Suprapubic skin (tissue), 4 donors: ENCODE measurements around the gene KRT31. TPM values are rescaled to one million over a fixed set of nuclear protein-coding genes. Genes with fewer than 3 reads are reported as not detected.
A peak's percentile ranks its signal among the peaks of the same experiment; 100 is the strongest.

ENCODE experiments used
- DNase-seq, 2 donors: peaks; one replicate each; pipeline ENCODE4 v3.0.0-alpha.2; 2019; ENCODE audit warnings: low spot score in 2 of 2
- H3K27ac ChIP-seq: fragments of 200-600 bp; sonication (generic); one replicate; pipeline ENCODE4 v1.5.1; 2019
- H3K27me3 ChIP-seq: fragments of 200-600 bp; sonication (generic); one replicate; pipeline ENCODE4 v1.5.1; 2019
- H3K36me3 ChIP-seq: fragments of 200-600 bp; sonication (generic); one replicate; pipeline ENCODE4 v1.5.1; 2019
- H3K4me1 ChIP-seq: fragments of 200-600 bp; sonication (generic); one replicate; pipeline ENCODE4 v1.5.1; 2019
- H3K4me3 ChIP-seq: fragments of 200-600 bp; sonication (generic); one replicate; pipeline ENCODE4 v1.5.1; 2019; ENCODE audit warnings: mild to moderate bottlenecking
- H3K9me3 ChIP-seq: fragments of 200-600 bp; sonication (generic); one replicate; pipeline ENCODE4 v1.5.1; 2019
- CTCF ChIP-seq, 2 donors: fragments of 200-600 bp in 1 of 2; fragments of 450-650 bp in 1 of 2; sonication (generic) in 1 of 2; IDR thresholded peaks; one replicate each; pipeline ENCODE4 v1.5.1; 2016 to 2019; ENCODE audit warnings: antibody characterized with exemption in 2 of 2, mild to moderate bottlenecking in 1 of 2, moderate library complexity in 1 of 2
- EP300 ChIP-seq: sonication (generic); formaldehyde crosslinking; IDR thresholded peaks from one replicate; pipeline ENCODE4 v1.6.1; 2017; ENCODE audit warnings: antibody characterized with exemption
- POLR2A ChIP-seq, 2 donors: fragments of 450-650 bp; IDR thresholded peaks; one replicate each; pipeline ENCODE4 v1.6.1; 2017; ENCODE audit warnings: antibody characterized with exemption in 2 of 2, mild to moderate bottlenecking in 2 of 2, moderate library complexity in 2 of 2
- POLR2AphosphoS5 ChIP-seq, 3 donors: sonication (generic); formaldehyde crosslinking; IDR thresholded peaks; one replicate each; pipeline ENCODE4 v1.6.1; 2017; ENCODE audit warnings: antibody characterized with exemption in 3 of 3
- WGBS: methylation state at CpG from one replicate; pipeline ENCODE4 v1.1.5; 2018; 5-methylcytosine and 5-hydroxymethylcytosine counted together
- total RNA-seq, 4 donors: library from RNA; depleted of rRNA; stranded (reverse); fragments of >200 nt; gene quantifications; one replicate each; pipeline ENCODE4 v1.1.0, GENCODE V29; 2016

Gene KRT31
- 100 to 1,000 TPM in 1 of 4 donors, 10 to 100 TPM in 3; 38.5 to 618 (median 84.8) TPM for total RNA-seq

GRCh38 chr17:41396996-41397660 lies at the start of gene KRT31:
Gene KRT31 (minus strand): TSS chr17:41397608. CDS start chr17:41397539, 69 bp downstream.
- TF ChIP-seq POLR2A (IDR thresholded peaks at IDR 0.05) (no peak), POLR2AphosphoS5 (IDR thresholded peaks at IDR 0.05) (no peak), CTCF (IDR thresholded peaks at IDR 0.05) (no peak), EP300 (no peak)
- H3K4me3 ChIP-seq = peak within 1 kb of the TSS; percentile 14
- DNase-seq = no peak
- no peaks in the 10 kb centered on the region for H3K9me3 ChIP-seq
- H3K4me1 ChIP-seq = peaks cover 7% of the 10 kb centered on the region
- H3K27ac ChIP-seq = peak within 1 kb of the TSS; percentile 59
- WGBS = 52% methylated on average over 11 of the region's 16 CpGs
- H3K36me3 ChIP-seq = no peaks in the 10 kb centered on the region
- no peaks in the 10 kb centered on the region for H3K27me3 ChIP-seq

GRCh38 chr17:41446806-41447205 lies 49.4 kb upstream of the KRT31 start:
- H3K36me3 ChIP-seq = no peaks in the 10 kb centered on the region
- H3K9me3 ChIP-seq = no peaks in the 10 kb centered on the region
- no peak for DNase-seq
- no peaks in the 10 kb centered on the region for H3K4me1 ChIP-seq
- TF ChIP-seq CTCF (IDR thresholded peaks at IDR 0.05) = no peak
- TF ChIP-seq EP300 = no peak
- no peak for TF ChIP-seq POLR2AphosphoS5 (IDR thresholded peaks at IDR 0.05)
- TF ChIP-seq POLR2A (IDR thresholded peaks at IDR 0.05) = no peak
- H3K4me3 ChIP-seq = no peak overlapping the region
- peaks cover 8% of the 10 kb centered on the region for H3K27me3 ChIP-seq
- H3K27ac ChIP-seq = no peak overlapping the region
- 44% methylated on average over 2 of the region's 2 CpGs for WGBS

GRCh38 chr17:41444640-41445039 lies 47.2 kb upstream of the KRT31 start:
- WGBS = 58% methylated on average over 3 of the region's 3 CpGs
- no peak overlapping the region for H3K4me3 ChIP-seq

DNA sequence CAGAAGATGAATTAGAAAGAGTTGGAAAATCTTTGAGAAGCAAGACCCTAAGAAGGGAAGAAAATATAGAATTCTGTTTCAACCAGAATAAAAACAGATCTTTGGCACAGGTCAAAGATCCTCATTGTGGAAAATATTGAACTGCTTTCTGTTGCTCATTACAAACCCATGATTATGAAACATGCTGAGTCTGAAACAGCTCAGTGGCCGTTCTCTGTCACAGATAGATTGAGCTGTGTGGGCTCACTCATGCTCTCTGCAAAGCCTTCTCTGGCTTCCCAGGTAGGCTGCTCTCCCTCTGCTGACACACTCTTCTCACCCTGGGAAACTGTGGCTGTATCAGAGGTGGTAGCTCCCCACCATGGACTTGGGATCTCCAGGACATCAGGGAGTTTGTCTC lies 46.8 kb upstream of the KRT31 start:
- TF ChIP-seq EP300 = no peak
- no peak for TF ChIP-seq POLR2A (IDR thresholded peaks at IDR 0.05)
- no peak for TF ChIP-seq POLR2AphosphoS5 (IDR thresholded peaks at IDR 0.05)
- no peak for TF ChIP-seq CTCF (IDR thresholded peaks at IDR 0.05)
- Histone ChIP-seq H3K36me3 (no peaks in the 10 kb centered on the region), H3K27me3 (peaks cover 13% of the 10 kb centered on the region), H3K4me3 (no peak overlapping the region), H3K4me1 (no peaks in the 10 kb centered on the region), H3K27ac (no peak overlapping the region), H3K9me3 (no peaks in the 10 kb centered on the region)
- 31% methylated on average over 1 of the region's 1 CpG for WGBS
- DNase-seq = no peak

More at GRCh38 chr17:41444640-41445039, 47.2 kb upstream of the KRT31 start:
- Histone ChIP-seq H3K9me3 (no peaks in the 10 kb centered on the region), H3K4me1 (no peaks in the 10 kb centered on the region), H3K27me3 (peaks cover 13% of the 10 kb centered on the region), H3K36me3 (no peaks in the 10 kb centered on the region), H3K27ac (no peak overlapping the region)
- no peak for TF ChIP-seq EP300
- TF ChIP-seq POLR2AphosphoS5 (IDR thresholded peaks at IDR 0.05) = no peak
- no peak for TF ChIP-seq CTCF (IDR thresholded peaks at IDR 0.05)
- no peak for TF ChIP-seq POLR2A (IDR thresholded peaks at IDR 0.05)
- no peak for DNase-seq

GRCh38 chr17:41442739-41443138 lies 45.3 kb upstream of the KRT31 start:
- peaks cover 13% of the 10 kb centered on the region for H3K27me3 ChIP-seq
- TF ChIP-seq POLR2A (IDR thresholded peaks at IDR 0.05) = no peak
- TF ChIP-seq EP300 = no peak
- TF ChIP-seq POLR2AphosphoS5 (IDR thresholded peaks at IDR 0.05) = no peak
- no peak for TF ChIP-seq CTCF (IDR thresholded peaks at IDR 0.05)
- no peak for DNase-seq
- H3K36me3 ChIP-seq = no peaks in the 10 kb centered on the region
- no peak overlapping the region for H3K4me3 ChIP-seq
- WGBS = 80% methylated on average over 4 of the region's 4 CpGs
- no peaks in the 10 kb centered on the region for H3K4me1 ChIP-seq
- H3K9me3 ChIP-seq = no peaks in the 10 kb centered on the region
- no peak overlapping the region for H3K27ac ChIP-seq
